GM18867 (cell line): ENCODE data around the gene PRXL2C.
"Not testable (repeated sequence)": the region's sequence is repeated elsewhere in the genome, so short reads cannot be mapped to it uniquely, and the experiment has no call there.

Source experiments
- ATAC-seq: cut with Tn5 transposase; IDR thresholded peaks from one replicate; pipeline ENCODE4 v1.9.1; 2021; ENCODE audit warnings: mild to moderate bottlenecking, moderate library complexity; ENCODE audit not compliant: unreplicated experiment

The PRXL2C gene

DNA sequence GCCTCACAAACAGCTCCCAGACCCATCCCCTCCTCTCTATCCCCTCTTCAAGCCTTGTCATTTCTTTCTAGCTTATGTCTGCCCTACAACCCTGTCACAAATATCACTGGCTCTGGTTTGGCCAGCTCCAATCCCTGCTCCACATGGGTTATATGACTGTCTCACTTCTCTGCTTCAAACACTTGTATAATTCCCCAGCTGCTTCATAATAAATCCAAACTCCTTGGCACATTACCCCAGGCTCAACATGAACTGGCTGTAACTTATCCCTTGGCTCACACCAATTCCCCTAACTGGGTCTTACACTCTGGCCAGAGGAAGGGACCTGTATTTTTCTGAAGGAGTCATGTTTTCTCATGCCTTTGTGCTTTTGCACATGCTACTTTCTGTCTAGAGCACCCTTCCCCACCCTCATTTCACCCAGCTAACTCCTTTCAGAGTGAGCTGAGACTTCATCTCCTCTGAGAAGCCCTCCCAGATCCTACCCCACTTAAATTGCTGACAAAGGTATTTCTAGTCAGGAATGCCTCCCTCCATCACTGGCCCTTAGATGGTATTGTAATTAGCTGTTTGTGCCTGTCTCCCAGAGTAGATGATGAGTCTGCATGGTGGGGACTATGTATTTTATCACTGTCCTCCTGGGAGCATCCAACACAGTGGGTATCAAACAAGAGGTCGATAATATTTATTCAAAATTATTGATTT lies 5.3 kb downstream of the PRXL2C start:
- no peak for ATAC-seq

DNA sequence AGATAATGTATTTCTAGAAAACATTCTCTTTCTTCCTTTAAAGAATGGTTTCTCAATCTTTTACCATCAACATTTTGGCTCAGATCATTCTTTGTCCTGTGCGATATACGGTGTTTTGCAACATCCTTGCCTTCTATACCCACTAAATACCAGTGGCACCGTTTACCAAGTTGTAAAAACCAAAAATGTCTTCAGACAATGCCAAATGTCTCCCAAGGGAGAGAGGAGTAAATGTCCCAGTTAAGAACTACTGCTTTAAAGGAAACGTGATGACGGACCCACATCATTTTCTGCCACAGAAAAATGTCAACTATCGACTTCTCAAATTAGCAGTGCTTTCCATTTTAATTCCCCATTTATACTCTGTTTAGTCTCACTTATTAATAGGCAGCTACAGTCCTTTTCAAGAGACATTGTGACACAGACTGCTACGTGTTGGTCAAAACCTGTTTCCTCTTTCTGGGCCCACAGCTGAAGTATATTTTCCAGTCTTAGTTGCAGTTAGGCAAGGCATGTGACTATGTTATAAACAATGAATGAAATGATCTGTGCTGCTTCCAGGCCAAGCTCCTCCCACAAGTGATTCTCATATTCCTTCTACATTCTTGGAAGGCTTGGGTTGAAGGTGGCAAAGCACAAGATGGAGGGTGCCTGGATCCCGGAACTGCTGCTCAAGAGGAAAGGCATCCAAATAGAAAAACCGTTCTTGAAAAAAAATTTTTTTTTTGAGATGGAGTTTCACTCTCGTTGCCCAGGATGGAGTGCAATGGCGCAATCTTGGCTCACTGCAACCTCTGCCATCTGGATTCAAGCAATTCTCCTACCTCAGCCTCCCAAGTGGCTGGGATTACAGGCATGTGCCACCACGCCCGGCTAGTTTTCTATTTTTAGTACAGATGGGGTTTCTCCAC lies 8.8 kb downstream of the PRXL2C start:
- ATAC-seq = no peak

DNA sequence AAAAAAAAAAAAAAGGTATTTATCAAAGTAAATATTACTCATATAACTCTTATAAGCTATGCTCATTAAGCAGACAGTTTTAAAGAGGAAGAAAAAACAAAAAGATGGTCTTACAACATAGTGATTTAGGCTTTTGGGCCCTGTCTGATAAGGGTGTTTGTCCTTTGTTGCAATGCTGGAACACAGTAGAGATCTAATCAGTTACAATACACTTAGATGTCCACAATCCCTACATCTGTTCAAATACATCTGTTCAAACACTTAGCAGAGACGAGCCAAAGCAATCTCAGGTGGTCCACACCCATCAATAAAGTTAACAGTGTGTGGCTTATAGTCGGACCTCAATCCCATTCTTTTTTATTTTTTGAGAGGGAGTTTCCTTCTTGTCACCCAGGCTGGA lies 11.0 kb downstream of the PRXL2C start:
- no peak for ATAC-seq

DNA sequence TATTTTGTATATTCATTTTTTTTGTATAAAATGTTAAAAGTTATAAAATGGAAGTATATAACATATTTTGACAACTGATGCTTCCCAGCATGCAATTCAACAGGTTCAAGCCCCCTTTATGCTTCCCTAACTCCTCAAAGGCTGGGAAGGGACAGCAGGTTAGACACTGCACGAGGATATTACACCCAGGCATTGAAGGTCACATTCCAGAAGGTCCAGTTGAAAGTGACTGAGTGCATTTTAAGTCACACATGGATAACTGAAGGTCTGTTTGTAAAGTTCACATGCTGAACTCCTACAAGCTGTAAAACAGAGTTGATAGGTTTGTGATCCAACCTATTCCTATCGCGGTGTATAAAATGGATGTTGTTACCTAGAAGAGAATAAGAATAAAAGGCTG lies 13.6 kb downstream of the PRXL2C start:
- ATAC-seq = no peak

DNA sequence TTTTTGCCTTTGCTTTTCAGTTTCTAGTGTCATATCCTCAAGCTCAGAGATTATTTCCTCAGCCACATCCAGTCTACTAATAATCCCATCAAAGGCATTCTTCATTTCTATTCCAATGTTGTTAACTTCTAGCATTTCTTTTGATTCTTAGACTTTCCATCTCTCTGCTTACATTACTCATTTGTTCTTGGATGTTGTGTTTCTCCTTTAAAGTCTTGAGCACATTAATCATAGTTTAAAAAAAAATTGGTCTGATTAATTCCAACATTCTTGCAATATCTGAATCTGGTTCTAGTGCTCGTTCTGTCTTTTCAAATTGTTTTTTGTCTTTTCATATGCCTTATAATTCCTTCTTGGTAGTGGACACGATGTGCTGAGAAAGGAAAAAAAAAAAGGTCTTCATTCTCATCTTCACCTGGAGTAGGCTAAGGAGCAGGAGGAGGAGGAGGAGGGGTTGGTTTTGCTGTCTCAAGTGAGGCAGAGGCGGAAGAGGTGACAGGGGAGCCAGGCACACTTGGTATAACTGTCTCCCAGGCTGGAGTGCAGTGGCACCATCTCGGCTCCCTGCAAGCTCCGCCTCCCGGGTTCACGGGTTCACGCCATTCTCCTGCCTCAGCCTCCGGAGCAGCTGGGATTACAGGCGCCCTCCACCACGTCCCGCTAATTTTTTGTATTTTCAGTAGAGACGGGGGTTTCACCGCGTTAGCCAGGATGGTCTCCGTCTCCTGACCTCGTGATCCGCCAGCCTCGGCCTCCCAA lies 16.3 kb downstream of the PRXL2C start:
- ATAC-seq = no peak

DNA sequence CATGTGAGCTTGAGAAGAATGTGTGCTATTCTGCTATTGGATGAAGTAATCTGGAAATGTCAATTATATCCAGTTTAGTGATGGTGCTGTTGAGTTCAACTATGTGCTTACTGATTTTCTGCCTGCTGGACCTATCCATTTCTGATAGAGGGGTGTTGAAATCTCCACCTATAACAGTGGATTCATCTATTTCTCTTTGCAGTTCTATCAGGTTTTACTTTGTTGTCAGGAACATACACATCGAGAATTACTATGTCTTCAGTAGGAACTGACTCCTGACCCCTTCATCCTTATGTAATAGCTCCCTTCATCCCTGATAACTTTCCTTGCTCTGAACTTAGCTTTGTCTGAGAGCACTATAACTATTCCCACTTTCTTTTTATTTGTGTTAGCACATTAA lies 18.7 kb downstream of the PRXL2C start:
- ATAC-seq = no peak

DNA sequence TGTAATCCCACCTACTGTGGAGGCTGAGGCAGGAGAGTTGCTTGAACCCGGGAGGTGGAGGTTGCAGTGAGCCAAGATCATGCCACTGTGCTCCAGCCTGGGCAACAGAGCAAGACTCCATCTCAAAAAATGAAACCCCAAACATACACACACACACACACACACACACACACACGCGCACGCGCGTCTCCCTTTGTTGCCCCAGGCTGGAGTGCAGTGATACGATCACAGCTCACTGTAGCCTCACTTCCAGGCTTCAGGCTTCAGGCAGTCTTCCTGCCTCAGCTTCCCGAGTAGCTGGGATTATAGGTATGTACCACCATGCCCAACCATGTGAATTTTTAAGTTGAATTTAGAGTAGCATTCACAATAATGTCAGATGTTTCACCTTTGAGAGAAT lies 21.5 kb downstream of the PRXL2C start:
- ATAC-seq = not testable (repeated sequence)

DNA sequence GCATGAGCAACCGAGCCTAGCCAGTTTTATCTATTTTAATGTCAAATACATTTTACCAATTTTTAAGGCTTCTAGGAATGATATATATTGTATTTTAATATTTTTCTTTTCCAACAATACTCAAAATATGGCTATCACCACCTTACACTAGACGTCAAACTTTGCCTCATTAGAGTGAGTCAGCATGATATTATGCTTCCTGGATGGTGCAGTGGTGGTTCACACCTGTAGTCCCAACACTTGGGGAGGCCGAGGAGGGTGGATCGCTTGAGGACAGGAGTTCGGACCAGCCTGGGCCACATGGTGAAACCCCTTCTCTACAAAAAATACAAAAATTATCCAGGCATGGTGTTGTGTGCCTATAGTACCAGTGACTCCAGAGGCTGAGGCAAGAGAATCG lies 28.2 kb downstream of the PRXL2C start:
- ATAC-seq = no peak

DNA sequence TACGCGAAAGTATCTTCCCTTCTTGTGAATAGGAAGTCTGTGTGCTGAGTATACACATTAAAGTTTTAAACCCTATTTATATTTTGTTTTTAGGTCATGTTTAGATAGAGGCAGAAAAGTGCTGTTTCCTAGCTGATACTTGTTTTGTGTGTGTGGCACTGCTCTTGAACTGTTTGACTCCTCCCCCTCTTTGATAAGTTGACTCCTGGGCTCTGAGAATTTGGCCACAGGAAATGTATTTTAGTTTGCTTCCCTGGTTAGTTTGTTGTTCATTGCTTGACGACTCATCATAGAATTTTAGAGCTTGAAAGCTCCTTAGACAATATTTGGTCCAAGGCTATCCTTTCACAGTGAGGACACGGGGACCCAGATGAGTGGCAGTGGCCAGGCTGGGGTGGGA lies 33.5 kb downstream of the PRXL2C start:
- ATAC-seq = no peak

DNA sequence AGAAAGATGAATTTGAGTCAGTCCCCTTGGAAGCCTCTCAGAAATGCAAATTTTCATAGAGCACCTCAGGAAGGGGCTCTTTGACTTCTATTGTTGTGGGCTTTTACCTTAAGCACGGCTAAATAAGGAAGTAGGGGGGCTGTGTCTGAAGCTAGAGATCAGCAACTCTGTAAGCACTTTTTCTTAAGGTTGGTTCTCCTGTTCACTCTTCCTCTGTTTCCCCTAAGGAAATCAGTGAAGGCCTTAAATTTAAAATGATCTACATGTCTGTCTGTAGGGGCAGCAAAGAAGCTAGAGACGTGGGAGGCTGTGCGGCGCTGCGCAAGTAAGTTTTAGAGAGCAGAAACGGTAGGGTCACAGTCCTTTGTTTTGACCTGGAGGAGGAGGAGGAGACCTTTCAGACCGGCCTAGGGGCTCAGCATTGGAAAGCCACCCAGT lies 34.3 kb downstream of the PRXL2C start:
- ATAC-seq = no peak

DNA sequence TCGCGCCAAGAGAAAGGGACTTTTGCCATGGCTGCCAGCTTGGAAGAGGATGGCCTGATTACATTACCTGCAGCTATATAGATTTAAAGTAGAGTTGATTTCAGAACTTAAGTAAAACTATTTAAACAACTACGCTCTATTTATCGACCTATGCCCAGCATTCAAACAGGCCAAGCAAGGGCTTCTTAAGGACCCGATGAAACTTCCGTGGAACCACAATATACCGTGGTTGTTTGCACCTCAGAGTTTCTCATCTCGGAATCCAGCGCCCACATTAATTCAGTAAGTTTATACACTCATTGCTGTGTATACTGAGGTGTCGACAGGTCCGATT lies 35.0 kb downstream of the PRXL2C start:
- ATAC-seq = no peak

DNA sequence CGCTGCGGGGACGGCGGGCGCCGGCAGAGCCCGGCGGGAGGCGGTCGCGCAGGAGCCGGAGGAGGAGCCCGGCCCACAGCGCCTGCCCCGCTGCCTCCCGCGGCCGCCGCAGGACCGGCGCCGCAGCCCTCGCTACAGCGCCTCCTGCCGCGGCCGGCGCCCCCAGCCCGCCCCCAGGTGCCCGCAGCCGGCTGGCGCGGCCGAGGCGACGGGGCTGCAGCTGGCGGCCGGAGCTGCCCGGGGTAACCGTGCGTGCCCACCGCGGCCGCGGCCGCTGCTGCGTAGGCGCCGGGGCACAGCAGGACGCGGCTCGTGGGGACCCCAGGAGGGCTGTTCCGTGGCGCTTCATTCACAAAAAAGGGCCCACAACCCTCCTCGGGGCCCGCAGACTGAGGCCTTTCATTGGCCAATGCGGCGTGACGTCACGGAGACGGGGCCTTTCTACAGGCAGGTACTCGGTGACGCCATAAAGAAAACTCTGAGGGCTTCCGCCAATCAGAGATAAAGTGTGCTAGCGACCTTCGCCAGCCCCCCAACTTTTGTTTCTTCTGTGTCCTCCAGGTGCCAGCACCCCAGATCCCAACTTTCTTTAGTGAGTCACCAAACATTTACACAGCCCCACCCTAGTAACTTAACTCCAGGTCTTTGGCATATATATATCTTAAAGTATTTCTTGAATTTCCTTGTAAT lies 35.5 kb downstream of the PRXL2C start, which contains the start of gene CDC14B:
Gene CDC14B (minus strand): TSS at position 353 of the 690 bp plus-strand sequence. CDS start 465 bp downstream, outside the sequence.
- ATAC-seq = no peak

DNA sequence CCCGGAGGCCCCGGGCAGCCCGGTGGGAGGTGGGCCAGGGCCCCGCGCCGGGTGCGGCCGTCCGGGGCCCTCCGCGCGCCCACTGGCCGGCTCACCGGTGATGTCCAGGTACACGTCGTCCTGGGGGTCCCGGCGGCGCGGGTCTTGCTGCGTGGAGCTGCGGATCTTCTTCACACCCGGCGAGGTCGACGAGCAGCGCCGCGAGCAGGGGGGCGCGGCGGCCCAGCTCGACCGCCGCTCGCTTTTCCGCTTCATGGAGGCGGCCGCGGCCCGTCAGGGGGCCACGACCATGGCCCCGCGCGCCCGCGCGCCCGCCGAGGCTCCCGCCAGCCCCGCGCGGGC lies 36.0 kb downstream of the PRXL2C start:
- ATAC-seq = no peak

DNA sequence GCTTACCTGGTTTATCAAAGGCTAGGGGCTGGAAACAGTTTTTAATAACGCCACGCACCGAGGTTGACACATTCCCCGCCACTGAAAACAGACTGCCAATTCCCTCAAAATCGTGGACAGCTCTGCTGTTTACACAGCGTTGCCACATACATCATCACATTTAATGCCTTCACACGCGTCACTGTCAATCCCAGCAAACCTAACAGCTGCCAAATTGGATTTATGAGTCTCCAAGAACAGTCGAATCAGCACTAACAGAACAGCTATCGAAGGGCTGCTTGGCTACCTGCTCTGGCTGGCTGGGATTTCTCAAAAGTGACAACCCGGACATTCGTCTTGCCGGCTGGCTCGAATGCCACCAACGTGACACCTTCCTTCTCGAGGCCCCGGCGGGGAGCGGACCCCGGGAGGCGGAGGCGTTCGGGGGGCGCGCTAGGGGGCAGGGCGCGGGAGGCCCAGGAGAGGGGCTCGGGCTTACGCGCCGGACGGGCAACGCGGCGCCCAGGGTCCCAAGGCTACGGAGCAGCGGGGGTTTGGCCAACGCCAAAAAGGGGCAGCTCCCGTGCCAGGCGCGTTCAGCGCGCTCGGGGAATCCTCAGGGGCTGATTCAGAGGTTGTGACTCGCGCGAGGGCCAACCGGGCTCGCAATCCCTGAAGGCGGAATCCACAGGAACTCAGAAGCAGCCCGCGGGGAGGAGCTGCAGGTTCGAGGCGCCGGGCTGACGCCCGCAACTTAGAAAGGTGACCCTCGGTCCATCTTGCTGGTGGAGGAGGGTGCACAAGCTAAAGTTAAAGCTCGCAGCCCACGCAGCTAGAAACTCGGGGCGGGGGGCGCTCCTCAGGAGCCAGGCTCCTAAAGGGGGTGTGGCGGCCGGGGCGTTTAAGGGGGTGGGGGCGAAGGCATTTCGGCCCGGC lies 36.7 kb downstream of the PRXL2C start:
- no peak for ATAC-seq

DNA sequence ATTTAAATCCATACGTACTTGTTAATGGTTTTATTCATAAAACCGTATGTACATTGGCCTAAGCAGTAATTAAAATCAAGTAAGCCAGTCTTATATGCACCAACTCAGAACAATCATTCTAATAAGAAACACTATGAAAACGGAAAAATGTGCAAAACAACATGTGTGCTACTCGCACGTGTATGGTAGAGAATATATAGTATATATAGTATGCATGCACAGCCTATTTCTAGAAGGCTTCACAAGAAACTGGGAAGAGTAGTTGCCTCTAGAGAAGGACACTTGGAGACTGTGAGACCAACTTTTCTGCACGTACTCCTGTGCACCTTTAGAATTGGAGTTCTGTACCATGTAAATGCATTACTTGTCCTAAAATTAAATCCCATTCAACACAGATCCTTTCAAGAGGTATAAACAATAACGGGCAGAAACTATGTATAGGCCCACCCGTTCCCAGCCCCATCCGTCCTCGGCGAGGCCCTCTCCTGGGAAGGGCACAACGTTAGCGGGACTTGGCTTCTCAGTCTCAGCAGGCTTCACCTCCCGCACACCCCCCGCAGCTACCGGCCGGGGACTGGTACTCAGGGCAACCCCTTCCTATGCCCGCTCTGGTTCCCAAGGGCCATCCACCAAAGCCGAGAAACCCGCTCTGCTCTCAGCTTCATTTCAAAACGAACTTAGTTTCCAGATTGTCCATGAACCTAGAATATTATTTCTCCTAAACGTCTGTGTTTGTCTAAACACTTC lies 37.5 kb downstream of the PRXL2C start:
- no peak for ATAC-seq

DNA sequence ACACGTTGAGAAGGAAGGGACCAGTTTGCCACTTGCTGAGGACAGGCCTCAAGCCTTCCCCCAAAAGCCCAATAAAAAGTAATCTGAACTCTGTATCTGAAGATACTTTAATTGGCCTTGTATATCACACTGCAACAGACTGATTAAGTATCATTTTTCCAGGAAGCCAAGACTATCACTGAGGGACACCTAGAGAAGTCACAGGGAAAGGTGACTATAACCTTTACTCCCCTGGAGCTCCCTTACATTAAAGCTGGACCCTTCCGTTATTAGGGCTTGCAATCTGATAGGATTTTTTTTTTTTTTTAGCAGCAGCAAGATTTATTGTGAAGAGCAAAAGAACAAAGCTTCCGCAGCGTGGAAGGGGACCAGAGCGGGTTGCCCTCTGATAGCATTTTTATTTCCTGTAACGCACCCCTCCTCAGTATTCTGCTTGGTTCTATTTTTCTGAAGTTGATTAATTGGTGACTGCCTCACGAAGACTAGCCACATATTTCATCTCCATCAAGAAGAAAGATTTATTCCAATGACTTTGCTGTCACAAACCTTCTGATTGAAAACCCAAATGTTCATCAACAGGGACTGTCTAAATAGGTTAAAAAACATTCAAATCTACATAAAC lies 38.2 kb downstream of the PRXL2C start:
- ATAC-seq = no peak

DNA sequence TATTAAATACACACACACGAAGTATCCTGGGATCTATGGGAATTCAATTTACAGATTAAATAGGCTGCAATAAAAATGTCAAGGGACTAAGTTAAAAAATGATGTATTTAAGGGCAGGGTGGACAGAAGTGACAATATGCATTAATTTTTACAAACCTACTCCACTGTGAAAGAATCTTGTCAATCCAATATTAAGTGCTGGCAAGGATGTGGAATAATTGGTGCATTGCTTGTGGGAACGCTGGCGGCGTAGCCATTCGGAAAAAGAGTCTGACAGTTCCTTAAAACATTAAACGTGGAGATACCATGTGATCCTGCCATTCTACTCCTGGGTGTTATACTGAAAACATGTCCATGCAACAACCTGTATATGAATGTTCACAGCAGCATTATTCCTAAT lies 39.7 kb downstream of the PRXL2C start:
- no peak for ATAC-seq

DNA sequence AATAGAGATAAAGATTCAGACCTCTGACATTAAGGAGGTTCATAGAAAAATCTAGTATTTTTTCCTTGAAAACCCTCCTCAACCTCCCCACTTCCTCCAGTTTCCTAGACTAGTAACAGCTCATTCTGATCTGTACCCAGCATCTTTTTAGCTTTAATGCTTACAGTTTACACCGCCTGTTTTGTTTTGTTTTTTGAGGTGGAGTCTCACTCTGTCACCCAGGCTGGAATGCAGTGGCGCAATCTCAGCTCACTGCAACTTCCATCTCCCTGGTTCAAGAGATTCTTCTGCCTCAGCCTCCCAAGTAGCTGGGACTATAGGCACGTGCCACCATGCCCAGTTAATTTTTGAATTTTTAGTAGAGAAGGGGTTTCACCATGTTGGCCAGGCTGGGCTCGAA lies 40.5 kb downstream of the PRXL2C start:
- not testable (repeated sequence) for ATAC-seq
